Liver (tissue), 9 donors: Measurements from ENCODE around the gene PITHD1. TPM values are rescaled to one million over a fixed set of nuclear protein-coding genes. Genes with fewer than 3 reads are reported as not detected.

Experiments
- DNase-seq: peaks from one replicate; pipeline ENCODE4 v3.0.0-alpha.2; 2017; ENCODE audit warnings: low spot score
- H3K27ac ChIP-seq, 2 donors: one replicate each; pipeline ENCODE4 v1.7.0; 2013; ENCODE audit warnings: inconsistent platforms in 2 of 2, low read length in 2 of 2, control low read depth in 1 of 2, low read depth in 1 of 2, mild to moderate bottlenecking in 1 of 2
- H3K27me3 ChIP-seq, 4 donors: one replicate each; pipeline versions ENCODE4 v1.6.1 to v1.7.0; 2013; ENCODE audit warnings: low read length in 3 of 4, inconsistent platforms in 1 of 4, mild to moderate bottlenecking in 1 of 4, moderate library complexity in 1 of 4; ENCODE audit not compliant: control insufficient read depth in 4 of 4, insufficient read depth in 4 of 4
- H3K36me3 ChIP-seq, 4 donors: one replicate each; pipeline versions ENCODE4 v1.6.1 to v1.7.0; 2013; ENCODE audit warnings: low read length in 3 of 4, mild to moderate bottlenecking in 3 of 4, low read depth in 1 of 4, moderate library complexity in 1 of 4; ENCODE audit not compliant: control insufficient read depth in 4 of 4, insufficient read depth in 3 of 4
- H3K4me1 ChIP-seq, 4 donors: one replicate each; pipeline versions ENCODE4 v1.6.1 to v1.7.0; 2013; ENCODE audit warnings: low read length in 3 of 4, mild to moderate bottlenecking in 3 of 4, moderate library complexity in 1 of 4; ENCODE audit not compliant: control insufficient read depth in 4 of 4, insufficient read depth in 4 of 4
- H3K4me3 ChIP-seq, 3 donors: one replicate each; pipeline versions ENCODE4 v1.6.1 to v1.7.0; 2013; ENCODE audit warnings: low read length in 3 of 3, control low read depth in 1 of 3, low read depth in 1 of 3, mild to moderate bottlenecking in 1 of 3
- H3K9ac ChIP-seq, 2 donors: one replicate each; pipeline ENCODE4 v1.7.0; 2013; ENCODE audit warnings: low read length in 2 of 2, mild to moderate bottlenecking in 2 of 2, moderate library complexity in 2 of 2, control low read depth in 1 of 2, low read depth in 1 of 2
- H3K9me3 ChIP-seq, 4 donors: one replicate each; pipeline versions ENCODE4 v1.6.1 to v1.7.0; 2013; ENCODE audit warnings: low read length in 3 of 4; ENCODE audit not compliant: control insufficient read depth in 4 of 4
- CTCF ChIP-seq: fragments of 150-350 bp; IDR thresholded peaks from 2 replicates; pipeline ENCODE4 v1.5.1; 2017; ENCODE audit warnings: improper control_type of control experiment, low read depth, low read length; ENCODE audit not compliant: missing input control
- EGR1 ChIP-seq, 2 donors: IDR thresholded peaks; 2 replicates each; pipeline ENCODE4 v1.6.1; 2016 to 2018; ENCODE audit warnings: antibody characterized with exemption in 2 of 2, low read depth in 2 of 2
- FOXA2 ChIP-seq: IDR thresholded peaks from 2 replicates; pipeline ENCODE4 v1.6.1; 2016; ENCODE audit warnings: antibody characterized with exemption
- GABPA ChIP-seq, 2 donors: IDR thresholded peaks in 1 of 2; conservative IDR thresholded peaks in 1 of 2; 2 replicates each; pipeline ENCODE4 v1.6.1; 2016; ENCODE audit warnings: antibody characterized with exemption in 2 of 2, mild to moderate bottlenecking in 1 of 2, moderate library complexity in 1 of 2
- HNF4A ChIP-seq, 2 donors: conservative IDR thresholded peaks; 2 replicates each; pipeline ENCODE4 v1.6.1; 2016; ENCODE audit warnings: antibody characterized with exemption in 2 of 2, mild to moderate bottlenecking in 2 of 2
- HNF4G ChIP-seq: IDR thresholded peaks from 2 replicates; pipeline ENCODE4 v1.6.1; 2016; ENCODE audit warnings: antibody characterized with exemption
- JUND ChIP-seq, 2 donors: IDR thresholded peaks; 2 replicates each; pipeline ENCODE4 v1.6.1; 2016; ENCODE audit warnings: antibody characterized with exemption in 2 of 2
- REST ChIP-seq: IDR thresholded peaks from 2 replicates; pipeline ENCODE4 v1.6.1; 2016; ENCODE audit warnings: antibody characterized with exemption, mild to moderate bottlenecking
- RXRA ChIP-seq, 2 donors: IDR thresholded peaks; 2 replicates each; pipeline ENCODE4 v1.6.1; 2017 to 2018; ENCODE audit warnings: antibody characterized with exemption in 2 of 2, mild to moderate bottlenecking in 1 of 2
- SP1 ChIP-seq: IDR thresholded peaks from 2 replicates; pipeline ENCODE4 v1.6.1; 2018; ENCODE audit warnings: antibody characterized with exemption, mild to moderate bottlenecking
- TAF1 ChIP-seq: conservative IDR thresholded peaks from 2 replicates; pipeline ENCODE4 v1.6.1; 2016; ENCODE audit warnings: antibody characterized with exemption, mild to moderate bottlenecking
- ZBTB33 ChIP-seq: IDR thresholded peaks from 2 replicates; pipeline ENCODE4 v1.6.1; 2016; ENCODE audit warnings: antibody characterized with exemption
- WGBS: extraction: QIAGEN DNeasy Blood & Tissue Kit; methylation state at CpG from one replicate; pipeline ENCODE4 v1.1.7; 2013; 5-methylcytosine and 5-hydroxymethylcytosine counted together
- polyA plus RNA-seq, 2 donors: library from polyadenylated mRNA; stranded (reverse) in 1 of 2; unstranded in 1 of 2; fragments of 200-250 nt in 1 of 2; fragments of >200 nt in 1 of 2; fragmentation: Nextera tagmentation in 1 of 2; extraction: Ambion mirVana in 1 of 2; gene quantifications; one replicate each; pipeline versions ENCODE4 v1.2.1 to v1.2.3, GENCODE V29; 2013 to 2015
- total RNA-seq, 2 donors: library from RNA; depleted of rRNA; stranded (reverse); fragments of >200 nt; gene quantifications; one replicate each; pipeline ENCODE4 v1.2.3, GENCODE V29; 2014
- TF ChIP-seq, protein P1 (sequence below): IDR thresholded peaks from 2 replicates; pipeline ENCODE4 v1.6.1; 2016; ENCODE audit warnings: antibody characterized with exemption
- donor health status: healthy.
- donor health status: healthy.
- donor health status: healthy.
- donor health status: healthy.
- donor health status: healthy.

PITHD1 gene, protein sequence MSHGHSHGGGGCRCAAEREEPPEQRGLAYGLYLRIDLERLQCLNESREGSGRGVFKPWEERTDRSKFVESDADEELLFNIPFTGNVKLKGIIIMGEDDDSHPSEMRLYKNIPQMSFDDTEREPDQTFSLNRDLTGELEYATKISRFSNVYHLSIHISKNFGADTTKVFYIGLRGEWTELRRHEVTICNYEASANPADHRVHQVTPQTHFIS
- total RNA-seq (10 to 100 TPM; 28.4 to 86.4 TPM), polyA plus RNA-seq (10 to 100 TPM; 17.1 to 21.1 TPM)

- DNase-seq: peak; percentile 89
- H3K9me3 ChIP-seq: no peaks in the 10 kb centered on the region
- H3K36me3 ChIP-seq: peaks cover 0 to 3% (median 1%) of the 10 kb centered on the region in 4 donors
- peak within 1 kb of the TSS; percentile 71 to 92 for H3K9ac ChIP-seq
- H3K4me3 ChIP-seq: peak within 1 kb of the TSS; percentile 85 to 93 (median 86)
- under 1% methylated on average over 91 of the region's 91 CpGs for WGBS
- TF ChIP-seq ZBTB33 (no peak), HNF4A (conservative IDR thresholded peaks at IDR 0.05) (peak; percentile 18 to 19), GABPA (IDR thresholded peaks at IDR 0.05 in 1 of 2, conservative IDR thresholded peaks at IDR 0.05 in 1 of 2) (peak in 1 of 2 donors; percentile 78), TAF1 (peak; percentile 20), FOXA2 (peak; percentile 12), RXRA (IDR thresholded peaks at IDR 0.05) (peak in 1 of 2 donors; percentile 8), HNF4G (no peak), REST (peak; percentile 59)
- TF ChIP-seq, protein P1, sequence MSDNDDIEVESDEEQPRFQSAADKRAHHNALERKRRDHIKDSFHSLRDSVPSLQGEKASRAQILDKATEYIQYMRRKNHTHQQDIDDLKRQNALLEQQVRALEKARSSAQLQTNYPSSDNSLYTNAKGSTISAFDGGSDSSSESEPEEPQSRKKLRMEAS: peak; percentile 51
- peaks cover 6 to 42% (median 33%) of the 10 kb centered on the region in 4 donors for H3K4me1 ChIP-seq
- peak within 1 kb of the TSS; percentile 85 to 96 for H3K27ac ChIP-seq
- no peaks in the 10 kb centered on the region for H3K27me3 ChIP-seq
These were observed at the start of gene PITHD1 for GRCh38 chr1:23777979-23778814. PITHD1 (plus strand) TSS chr1:23778418; CDS start chr1:23778516, 98 bp downstream.

GRCh38 chr1:23732363-23733224 lies 45.6 kb upstream of the PITHD1 start:
- Histone ChIP-seq H3K27ac (no peak overlapping the region), H3K9ac (no peak overlapping the region), H3K27me3 (no peaks in the 10 kb centered on the region), H3K36me3 (no peaks in the 10 kb centered on the region), H3K4me3 (no peak overlapping the region), H3K9me3 (no peaks in the 10 kb centered on the region), H3K4me1 (peaks cover 5 to 32% (median 24%) of the 10 kb centered on the region in 4 donors)
- WGBS: 94% methylated on average over 10 of the region's 10 CpGs
- DNase-seq: no peak
- no peak for TF ChIP-seq CTCF
- TF ChIP-seq EGR1 (IDR thresholded peaks at IDR 0.05; ENCODE audit: low read depth in 2 of 2): no peak
- TF ChIP-seq SP1: no peak
- no peak for TF ChIP-seq HNF4A (conservative IDR thresholded peaks at IDR 0.05)
- TF ChIP-seq ZBTB33: no peak
- no peak for TF ChIP-seq RXRA (IDR thresholded peaks at IDR 0.05)
- TF ChIP-seq JUND (IDR thresholded peaks at IDR 0.05): no peak
- no peak for TF ChIP-seq REST
